Spleen (tissue), 11 donors: ENCODE data around the gene DNAJC2. TPM values are rescaled to one million over a fixed set of nuclear protein-coding genes. Genes with fewer than 3 reads are reported as not detected.

Experiments used
- DNase-seq: peaks from one replicate; pipeline ENCODE4 v3.0.0-alpha.2; 2020
- H3K27ac ChIP-seq, 8 donors: fragments of 200-600 bp; sonication (generic) in 7 of 8; 1 replicate in 4 of 8; 2 replicates in 4 of 8; pipeline versions ENCODE4 v1.5.0 to v1.8.0; 2016 to 2021; ENCODE audit warnings: inconsistent platforms in 4 of 8, mild to moderate bottlenecking in 4 of 8, moderate library complexity in 1 of 8
- H3K27me3 ChIP-seq, 7 donors: fragments of 200-600 bp; sonication (generic) in 6 of 7; replicated peaks in 1 of 7; 1 replicate in 4 of 7; 2 replicates in 3 of 7; pipeline versions ENCODE4 v1.5.0 to v1.8.0; 2016 to 2021; ENCODE audit warnings: inconsistent platforms in 3 of 7, mild to moderate bottlenecking in 1 of 7
- H3K36me3 ChIP-seq, 6 donors: fragments of 200-600 bp; sonication (generic) in 5 of 6; 1 replicate in 4 of 6; 2 replicates in 2 of 6; pipeline versions ENCODE4 v1.5.0 to v1.8.0; 2016 to 2021; ENCODE audit warnings: inconsistent platforms in 2 of 6
- H3K4me1 ChIP-seq, 6 donors: fragments of 200-600 bp; sonication (generic) in 5 of 6; 1 replicate in 3 of 6; 2 replicates in 3 of 6; pipeline versions ENCODE4 v1.5.0 to v1.8.0; 2016 to 2021; ENCODE audit warnings: inconsistent platforms in 3 of 6
- H3K4me3 ChIP-seq, 8 donors: fragments of 200-600 bp; sonication (generic) in 7 of 8; 1 replicate in 4 of 8; 2 replicates in 4 of 8; pipeline versions ENCODE4 v1.5.0 to v1.8.0; 2016 to 2021; ENCODE audit warnings: inconsistent platforms in 4 of 8, mild to moderate bottlenecking in 4 of 8, moderate library complexity in 2 of 8
- H3K9me3 ChIP-seq, 8 donors: fragments of 200-600 bp; sonication (generic) in 7 of 8; 1 replicate in 4 of 8; 2 replicates in 4 of 8; pipeline versions ENCODE4 v1.5.0 to v1.8.0; 2016 to 2021; ENCODE audit warnings: inconsistent platforms in 4 of 8
- POLR2A ChIP-seq, 3 donors: fragments of 450-650 bp; IDR thresholded peaks; one replicate each; pipeline ENCODE4 v1.5.1; 2017; ENCODE audit warnings: antibody characterized with exemption in 3 of 3, mild to moderate bottlenecking in 1 of 3
- POLR2AphosphoS5 ChIP-seq, 3 donors: sonication (generic); formaldehyde crosslinking; IDR thresholded peaks; one replicate each; pipeline ENCODE4 v1.5.1; 2017; ENCODE audit warnings: antibody characterized with exemption in 3 of 3
- WGBS, 5 donors: extraction: QIAGEN DNeasy Blood & Tissue Kit in 3 of 5; methylation state at CpG; one replicate each; pipeline versions ENCODE4 v1.1.5 to v1.1.7; 2013 to 2018; 5-methylcytosine and 5-hydroxymethylcytosine counted together
- intact Hi-C: fragments of 100-400 bp; cut with DNase I; formaldehyde crosslinking; loops from one replicate; pipeline ENCODE4 v1.15.0; 2023; ENCODE audit warnings: low total_unique reads
- polyA plus RNA-seq, 3 donors: library from polyadenylated mRNA; stranded (reverse); fragments of 200-250 nt; gene quantifications; one replicate each; pipeline ENCODE4 v1.2.1, GENCODE V29; 2013
- total RNA-seq, 7 donors: library from RNA; depleted of rRNA in 3 of 7; stranded (reverse); fragments of >200 nt in 3 of 7; fragmentation: NEBNext Ultra II Directional in 4 of 7; extraction: Animal tissue kit (Norgen Biotek cat#: 25700) in 4 of 7; gene quantifications; one replicate each; pipeline versions ENCODE4 v1.1.0 to v1.2.1, GENCODE V29; 2016 to 2021
- TF ChIP-seq, protein P1 (sequence below), 11 experiments: fragments of 200-600 bp in 7 of 11; fragments of 450-650 bp in 4 of 11; sonication (generic) in 4 of 11; IDR thresholded peaks in 8 of 11; conservative IDR thresholded peaks in 3 of 11; 1 replicate in 7 of 11; 2 replicates in 4 of 11; pipeline versions ENCODE4 v1.4.0 to v1.8.0; 2016 to 2021; ENCODE audit warnings: antibody characterized with exemption in 11 of 11, inconsistent platforms in 4 of 11, mild to moderate bottlenecking in 1 of 11
- donor health status: healthy with polysubstance abuse.
- donor health status: DM: no; HTN: no; CAD: no; lungs with moderate emphysema.
- donor health status: DM: no; HTN: no; CAD: no.
- donor health status: Bipolar disorder and iron deficiency.
- donor health status: healthy.
- donor health status: DM: no; HTN: no; CAD: no.
- donor health status: DM: yes; HTN: yes; CAD: no.

The DNAJC2 gene
- total and polyA plus RNA-seq, 10 donors, result 17.3 to 31.7 (median 24.6) TPM

DNA sequence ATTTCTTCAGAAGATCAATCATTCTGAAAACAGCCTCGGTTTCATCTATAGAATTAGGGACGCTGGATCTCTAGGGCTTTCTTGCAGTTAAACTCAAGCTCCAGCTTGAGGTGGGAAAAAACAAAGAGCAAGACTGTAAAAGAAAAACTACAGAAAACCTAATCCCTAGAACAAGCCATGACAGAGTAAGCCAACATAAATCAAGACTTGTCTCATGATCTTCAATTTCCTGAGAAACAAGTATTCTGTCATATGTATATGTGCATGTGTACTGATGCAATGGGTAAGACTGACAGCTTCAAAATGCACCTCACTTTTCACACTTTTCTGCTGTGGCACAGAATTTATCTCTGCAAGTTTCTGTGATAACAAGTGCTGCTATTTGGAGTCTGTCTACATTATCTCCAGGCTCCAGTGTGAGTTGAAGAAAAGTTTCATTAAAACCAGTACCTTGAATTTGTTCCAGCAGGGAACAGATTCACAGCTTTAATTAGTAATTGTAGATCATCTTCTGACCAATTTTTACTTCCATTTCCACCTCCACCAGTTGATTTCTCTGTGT, 28.1 kb downstream of the DNAJC2 start:
- H3K4me3 ChIP-seq, result no peak overlapping the region
- WGBS, 5 donors, result 89 to 96% (median 91%) methylated on average over 2 of the region's 2 CpGs
- intact Hi-C loops, result no loop called here
- H3K9me3 ChIP-seq, result no peaks in the 10 kb centered on the region
- no peak for TF ChIP-seq POLR2A (IDR thresholded peaks at IDR 0.05)
- TF ChIP-seq POLR2AphosphoS5 (IDR thresholded peaks at IDR 0.05), result no peak
- TF ChIP-seq, protein P1, sequence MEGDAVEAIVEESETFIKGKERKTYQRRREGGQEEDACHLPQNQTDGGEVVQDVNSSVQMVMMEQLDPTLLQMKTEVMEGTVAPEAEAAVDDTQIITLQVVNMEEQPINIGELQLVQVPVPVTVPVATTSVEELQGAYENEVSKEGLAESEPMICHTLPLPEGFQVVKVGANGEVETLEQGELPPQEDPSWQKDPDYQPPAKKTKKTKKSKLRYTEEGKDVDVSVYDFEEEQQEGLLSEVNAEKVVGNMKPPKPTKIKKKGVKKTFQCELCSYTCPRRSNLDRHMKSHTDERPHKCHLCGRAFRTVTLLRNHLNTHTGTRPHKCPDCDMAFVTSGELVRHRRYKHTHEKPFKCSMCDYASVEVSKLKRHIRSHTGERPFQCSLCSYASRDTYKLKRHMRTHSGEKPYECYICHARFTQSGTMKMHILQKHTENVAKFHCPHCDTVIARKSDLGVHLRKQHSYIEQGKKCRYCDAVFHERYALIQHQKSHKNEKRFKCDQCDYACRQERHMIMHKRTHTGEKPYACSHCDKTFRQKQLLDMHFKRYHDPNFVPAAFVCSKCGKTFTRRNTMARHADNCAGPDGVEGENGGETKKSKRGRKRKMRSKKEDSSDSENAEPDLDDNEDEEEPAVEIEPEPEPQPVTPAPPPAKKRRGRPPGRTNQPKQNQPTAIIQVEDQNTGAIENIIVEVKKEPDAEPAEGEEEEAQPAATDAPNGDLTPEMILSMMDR (IDR thresholded peaks at IDR 0.05 in 8 of 11, conservative IDR thresholded peaks at IDR 0.05 in 3 of 11), result no peak
- DNase-seq, result no peak
- H3K36me3 ChIP-seq, result peaks cover 11 to 100% (median 96%) of the 10 kb centered on the region in 6 donors
- H3K27me3 ChIP-seq, result no peaks in the 10 kb centered on the region
- H3K4me1 ChIP-seq, result peaks cover 0 to 2% (median 0%) of the 10 kb centered on the region in 6 donors
- peak overlapping the region in 1 of 8 donors; percentile 7 for H3K27ac ChIP-seq

DNA sequence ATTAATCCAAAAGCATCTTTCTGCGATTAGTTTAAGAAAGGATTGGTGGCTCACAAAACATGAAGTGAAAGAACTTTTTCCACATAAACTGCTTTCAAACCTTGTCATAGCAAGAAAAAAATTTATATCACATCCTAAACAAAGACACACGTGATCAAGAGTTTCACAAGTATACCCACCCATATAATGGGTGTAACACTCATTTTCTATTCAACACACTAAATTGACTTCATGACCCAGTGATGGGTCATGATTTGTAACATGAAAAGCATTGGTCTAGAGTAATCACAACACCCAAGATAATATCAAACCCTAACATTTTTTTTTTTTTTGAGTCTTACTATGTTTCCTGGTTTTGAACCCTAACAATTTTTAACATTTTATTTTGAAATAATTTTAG, 29.7 kb downstream of the DNAJC2 start:
- WGBS, 5 donors, result 75 to 84% (median 77%) methylated on average over 2 of the region's 2 CpGs
- H3K27me3 ChIP-seq, result no peaks in the 10 kb centered on the region

DNA sequence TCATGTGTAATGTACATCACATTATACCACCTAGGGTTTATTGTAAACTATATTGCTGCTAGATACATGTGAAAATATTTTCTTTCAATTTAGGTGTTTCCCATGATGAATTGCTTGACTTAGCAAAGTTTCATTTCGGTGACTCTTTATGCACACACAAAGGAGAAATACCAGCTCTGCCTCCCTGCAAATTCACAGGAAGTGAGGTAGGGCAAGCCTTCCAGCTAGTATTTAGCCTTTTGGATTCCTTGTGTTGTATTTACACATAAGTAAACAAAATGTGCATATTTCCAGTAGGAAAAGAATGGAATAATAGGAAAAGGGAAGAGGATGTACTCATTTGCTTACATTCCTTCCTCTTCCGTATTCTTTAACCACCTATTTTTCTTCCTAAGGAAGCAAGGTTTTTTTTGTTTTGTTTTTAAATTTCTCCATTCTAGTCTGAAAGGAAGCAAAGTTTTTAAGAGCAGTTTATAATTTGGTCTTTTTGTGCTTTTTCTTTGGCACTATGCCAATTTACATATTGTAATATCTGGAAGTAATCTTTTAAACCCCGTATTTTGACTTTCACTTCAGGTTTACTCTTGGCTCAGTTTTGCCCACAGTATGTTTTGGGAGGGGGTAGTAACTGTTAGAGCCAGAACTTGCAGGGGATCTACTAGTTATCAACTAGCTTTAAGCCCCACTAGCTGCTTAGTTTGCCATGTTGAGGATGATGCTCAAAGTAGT, 36.9 kb downstream of the DNAJC2 start:
- Histone ChIP-seq H3K4me1 (peaks cover 0 to 22% (median 6%) of the 10 kb centered on the region in 6 donors), H3K27me3 (no peaks in the 10 kb centered on the region), H3K4me3 (no peak overlapping the region), H3K36me3 (peaks cover 0 to 100% (median 94%) of the 10 kb centered on the region in 6 donors), H3K27ac (peak overlapping the region in 2 of 8 donors; percentile 18 to 24), H3K9me3 (no peaks in the 10 kb centered on the region)
- TF ChIP-seq POLR2AphosphoS5 (IDR thresholded peaks at IDR 0.05), result no peak
- TF ChIP-seq POLR2A (IDR thresholded peaks at IDR 0.05), result no peak
- TF ChIP-seq, protein P1 (IDR thresholded peaks at IDR 0.05 in 8 of 11, conservative IDR thresholded peaks at IDR 0.05 in 3 of 11), result no peak
- intact Hi-C loops, result no loop called here
- 55 to 75% (median 65%) methylated on average over 3 of the region's 3 CpGs for WGBS, 5 donors
- DNase-seq, result no peak

More for the DNA sequence above, 29.7 kb downstream of the DNAJC2 start:
- Histone ChIP-seq H3K9me3 (no peaks in the 10 kb centered on the region), H3K36me3 (peaks cover 11 to 100% (median 95%) of the 10 kb centered on the region in 6 donors), H3K27ac (no peak overlapping the region), H3K4me3 (no peak overlapping the region), H3K4me1 (peaks cover 0 to 2% (median 0%) of the 10 kb centered on the region in 6 donors)
- TF ChIP-seq POLR2A (IDR thresholded peaks at IDR 0.05), result no peak
- TF ChIP-seq POLR2AphosphoS5 (IDR thresholded peaks at IDR 0.05), result no peak
- TF ChIP-seq, protein P1 (IDR thresholded peaks at IDR 0.05 in 8 of 11, conservative IDR thresholded peaks at IDR 0.05 in 3 of 11), result no peak
- no peak for DNase-seq
- intact Hi-C loops, result no loop called here

DNA sequence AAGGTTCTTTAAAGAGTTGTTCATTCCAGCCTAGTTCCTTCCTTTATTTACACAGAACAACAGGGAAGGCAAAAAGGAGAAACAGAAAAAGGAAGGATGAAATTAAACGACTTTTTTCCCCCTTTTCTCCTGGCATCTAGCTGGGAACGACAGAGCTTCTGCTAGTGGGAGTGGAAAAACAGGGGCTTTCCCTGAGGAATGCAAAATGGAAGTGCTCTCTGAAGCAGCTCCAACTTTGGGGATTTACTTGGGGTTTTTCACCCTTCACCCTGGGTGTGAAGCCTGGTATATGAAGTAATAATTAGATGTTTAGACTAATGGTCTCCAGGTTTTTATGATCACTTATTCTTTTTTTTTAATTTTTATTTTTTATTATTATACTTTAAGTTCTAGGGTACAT, 43.1 kb downstream of the DNAJC2 start:
- H3K4me3 ChIP-seq, result no peak overlapping the region
- 21 to 44% (median 34%) methylated on average over 2 of the region's 2 CpGs for WGBS, 5 donors
- no peaks in the 10 kb centered on the region for H3K27me3 ChIP-seq
- intact Hi-C loops, result no loop called here
- no peak overlapping the region for H3K27ac ChIP-seq
- no peaks in the 10 kb centered on the region for H3K9me3 ChIP-seq
- H3K4me1 ChIP-seq, result peaks cover 15 to 64% (median 31%) of the 10 kb centered on the region in 6 donors
- peaks cover 2 to 79% (median 70%) of the 10 kb centered on the region in 6 donors for H3K36me3 ChIP-seq
- DNase-seq, result no peak
- TF ChIP-seq, protein P1 (IDR thresholded peaks at IDR 0.05 in 8 of 11, conservative IDR thresholded peaks at IDR 0.05 in 3 of 11), result no peak
- TF ChIP-seq POLR2AphosphoS5 (IDR thresholded peaks at IDR 0.05) (no peak), POLR2A (IDR thresholded peaks at IDR 0.05) (no peak)
